SW 1271 (cell line): ENCODE data around the gene GPSM1.

ENCODE experiments used
- DNase-seq, 2 experiments: peaks; one replicate each; lab custom pipeline; 2025; lab: John Stamatoyannopoulos, UW

Gene GPSM1

GRCh38 chr9:136332482-136332983, 5.2 kb downstream of the GPSM1 start:
- no peak for DNase-seq

- no peak for DNase-seq
Observed at GRCh38 chr9:136333045-136333444, 5.7 kb downstream of the GPSM1 start.

- DNase-seq, result no peak
Observed at GRCh38 chr9:136333486-136333885, 6.1 kb downstream of the GPSM1 start.

GRCh38 chr9:136334541-136334940, 7.2 kb downstream of the GPSM1 start:
- DNase-seq, result no peak

GRCh38 chr9:136335296-136336155, 8.2 kb downstream of the GPSM1 start:
- DNase-seq, result no peak

- DNase-seq, result no peak
Observed at GRCh38 chr9:136336156-136336870, 9.0 kb downstream of the GPSM1 start.

- DNase-seq, result no peak
Observed at GRCh38 chr9:136336881-136337280, 9.5 kb downstream of the GPSM1 start.

GRCh38 chr9:136337416-136338395, 10.4 kb downstream of the GPSM1 start:
- no peak for DNase-seq

- no peak for DNase-seq
Observed at GRCh38 chr9:136338511-136338910, 11.2 kb downstream of the GPSM1 start.

GRCh38 chr9:136339173-136339957, 12.0 kb downstream of the GPSM1 start:
- peak; percentile 55 to 57 for DNase-seq

GRCh38 chr9:136339958-136340310, 12.6 kb downstream of the GPSM1 start:
- no peak for DNase-seq

- DNase-seq, result no peak
Observed at GRCh38 chr9:136340356-136341041, 13.2 kb downstream of the GPSM1 start.

- DNase-seq, result no peak
Observed at GRCh38 chr9:136341042-136341655, 13.8 kb downstream of the GPSM1 start.

GRCh38 chr9:136341769-136342168, 14.4 kb downstream of the GPSM1 start:
- no peak for DNase-seq

GRCh38 chr9:136342181-136343120, 15.1 kb downstream of the GPSM1 start:
- peak in 1 of 2 experiments; percentile 28 for DNase-seq

- no peak for DNase-seq
Observed at GRCh38 chr9:136343121-136343883, 16.0 kb downstream of the GPSM1 start.

- no peak for DNase-seq
Observed at GRCh38 chr9:136343884-136344269, 16.5 kb downstream of the GPSM1 start.
